Kidney (tissue), 14 donors: ENCODE data around the gene UBE2L3. TPM values are rescaled to one million over a fixed set of nuclear protein-coding genes. Genes with fewer than 3 reads are reported as not detected.
A peak's percentile ranks its signal among the peaks of the same experiment; 100 is the strongest.
"Not testable (repeated sequence)": the region's sequence is repeated elsewhere in the genome, so short reads cannot be mapped to it uniquely, and the experiment has no call there.

Experiments used
- DNase-seq, 5 donors: peaks; one replicate each; pipeline ENCODE4 v3.0.0-alpha.2; 2013 to 2020
- FAIRE-seq: peaks from 2 replicates; lab custom pipeline; 2012; peaks lifted over from hg19 to GRCh38; lab: Jason Lieb, UNC
- H3K27ac ChIP-seq, 2 donors: one replicate each; pipeline ENCODE4 v1.7.0; 2013; ENCODE audit warnings: low read depth in 2 of 2, low read length in 2 of 2, inconsistent platforms in 1 of 2
- H3K27me3 ChIP-seq: one replicate; pipeline ENCODE4 v1.7.1; 2013; ENCODE audit warnings: low read length, inconsistent platforms; ENCODE audit not compliant: control insufficient read depth, insufficient read depth
- H3K36me3 ChIP-seq, 3 donors: one replicate each; pipeline versions ENCODE4 v1.7.0 to v1.7.1; 2013; ENCODE audit warnings: low read length in 3 of 3, control low read depth in 1 of 3, inconsistent platforms in 1 of 3; ENCODE audit not compliant: insufficient read depth in 3 of 3, control insufficient read depth in 2 of 3
- H3K4me1 ChIP-seq, 3 donors: one replicate each; pipeline versions ENCODE4 v1.7.0 to v1.7.1; 2013; ENCODE audit warnings: low read length in 3 of 3, inconsistent platforms in 1 of 3, low read depth in 1 of 3; ENCODE audit not compliant: control insufficient read depth in 2 of 3, insufficient read depth in 2 of 3
- H3K4me3 ChIP-seq, 3 donors: one replicate each; pipeline versions ENCODE4 v1.7.0 to v1.8.1; 2013; ENCODE audit warnings: low read length in 3 of 3, control low read depth in 1 of 3, inconsistent platforms in 1 of 3
- H3K9ac ChIP-seq, 3 donors: one replicate each; pipeline versions ENCODE4 v1.7.0 to v1.7.1; 2013; ENCODE audit warnings: low read length in 3 of 3, control low read depth in 1 of 3, inconsistent platforms in 1 of 3
- H3K9me3 ChIP-seq, 3 donors: one replicate each; pipeline versions ENCODE4 v1.7.0 to v1.7.1; 2013; ENCODE audit warnings: low read length in 3 of 3, control low read depth in 1 of 3, inconsistent platforms in 1 of 3; ENCODE audit not compliant: control insufficient read depth in 2 of 3, insufficient read depth in 1 of 3
- intact Hi-C: fragments of 100-400 bp; cut with DNase I; formaldehyde crosslinking; loops from one replicate; pipeline ENCODE4 v1.11.1; 2022
- polyA plus RNA-seq: library from polyadenylated mRNA; stranded (reverse); fragments of 350-450 nt; fragmentation: Illumina TruSeq; extraction: RNeasy Lipid Tissue Mini Kit (QIAGEN cat#74804); gene quantifications from one replicate; pipeline ENCODE4 v1.2.3, GENCODE V29; 2014; ENCODE audit warnings: low read depth, low replicate concordance; ENCODE audit not compliant: insufficient read depth
- total RNA-seq: library from RNA; stranded (reverse); fragmentation: NEBNext Ultra II Directional; extraction: Animal tissue kit (Norgen Biotek cat#: 25700); gene quantifications from one replicate; pipeline ENCODE4 v1.2.1, GENCODE V29; 2021
- TF ChIP-seq, protein P1 (sequence below): IDR thresholded peaks from 3 replicates; pipeline ENCODE4 v1.5.1; 2012; ENCODE audit warnings: mild to moderate bottlenecking, moderate library complexity, borderline replicate concordance; ENCODE audit not compliant: insufficient read depth; ENCODE audit errors: extremely low read depth
- donor health status: control.
- donor health status: control.
- donor health status: control.
- donor health status: control.
- donor health status: control.
- donor health status: DM: yes; HTN: yes; CAD: no.
- donor health status: Normal renal cell carcinoma (clear cell type).

Gene UBE2L3
- total and polyA plus RNA-seq, 2 donors from 2014 or later, result 45.8 to 70.0 TPM

DNA sequence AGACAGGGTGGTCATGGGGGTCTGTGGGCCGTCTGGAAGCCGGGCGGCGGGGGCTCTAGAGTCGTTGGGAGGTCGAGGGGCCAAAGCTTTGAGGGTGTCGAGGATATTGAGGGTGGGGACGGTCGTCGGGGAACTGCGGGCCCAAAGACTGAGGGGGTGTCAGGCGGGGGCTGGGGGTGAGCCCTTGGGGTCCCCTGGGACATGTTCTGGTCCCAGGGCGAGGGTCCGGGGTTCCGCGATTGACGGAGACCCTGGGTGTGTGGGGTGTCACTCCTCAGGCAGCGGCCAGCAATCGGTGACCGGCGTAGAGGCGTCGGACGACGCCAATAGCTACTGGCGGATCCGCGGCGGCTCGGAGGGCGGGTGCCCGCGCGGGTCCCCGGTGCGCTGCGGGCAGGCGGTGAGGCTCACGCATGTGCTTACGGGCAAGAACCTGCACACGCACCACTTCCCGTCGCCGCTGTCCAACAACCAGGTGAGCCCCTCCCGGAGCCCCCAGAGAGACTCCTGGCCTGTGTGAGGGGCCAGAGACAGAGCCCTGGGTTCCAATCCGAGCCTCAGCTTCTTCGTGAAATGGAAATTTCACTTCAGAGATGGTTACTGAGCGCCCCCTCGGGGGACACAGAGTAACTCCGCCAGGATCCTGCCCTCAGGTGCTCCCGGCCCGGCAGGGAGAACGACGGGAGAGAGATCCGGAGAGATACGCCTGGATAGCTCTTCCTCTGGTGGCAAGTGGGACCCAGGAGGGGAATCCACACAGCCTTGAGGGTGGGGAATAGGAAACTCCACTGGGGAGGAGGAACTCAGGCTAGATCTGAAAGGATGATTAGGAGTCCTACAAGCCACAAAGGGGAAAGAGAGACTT is 75.3 kb downstream of the UBE2L3 start:
- Histone ChIP-seq H3K36me3 (no peaks in the 10 kb centered on the region), H3K4me1 (peaks cover 0 to 12% (median 0%) of the 10 kb centered on the region in 3 donors), H3K27me3 (no peaks in the 10 kb centered on the region), H3K9me3 (no peaks in the 10 kb centered on the region), H3K9ac (peak overlapping the region in 1 of 3 donors; percentile 51), H3K4me3 (peak overlapping the region; percentile 46 to 71 (median 61)), H3K27ac (no peak overlapping the region)
- FAIRE-seq (no peak), DNase-seq (peak; percentile 56 to 83 (median 68))
- intact Hi-C loops, result no loop called here
- TF ChIP-seq, protein P1, sequence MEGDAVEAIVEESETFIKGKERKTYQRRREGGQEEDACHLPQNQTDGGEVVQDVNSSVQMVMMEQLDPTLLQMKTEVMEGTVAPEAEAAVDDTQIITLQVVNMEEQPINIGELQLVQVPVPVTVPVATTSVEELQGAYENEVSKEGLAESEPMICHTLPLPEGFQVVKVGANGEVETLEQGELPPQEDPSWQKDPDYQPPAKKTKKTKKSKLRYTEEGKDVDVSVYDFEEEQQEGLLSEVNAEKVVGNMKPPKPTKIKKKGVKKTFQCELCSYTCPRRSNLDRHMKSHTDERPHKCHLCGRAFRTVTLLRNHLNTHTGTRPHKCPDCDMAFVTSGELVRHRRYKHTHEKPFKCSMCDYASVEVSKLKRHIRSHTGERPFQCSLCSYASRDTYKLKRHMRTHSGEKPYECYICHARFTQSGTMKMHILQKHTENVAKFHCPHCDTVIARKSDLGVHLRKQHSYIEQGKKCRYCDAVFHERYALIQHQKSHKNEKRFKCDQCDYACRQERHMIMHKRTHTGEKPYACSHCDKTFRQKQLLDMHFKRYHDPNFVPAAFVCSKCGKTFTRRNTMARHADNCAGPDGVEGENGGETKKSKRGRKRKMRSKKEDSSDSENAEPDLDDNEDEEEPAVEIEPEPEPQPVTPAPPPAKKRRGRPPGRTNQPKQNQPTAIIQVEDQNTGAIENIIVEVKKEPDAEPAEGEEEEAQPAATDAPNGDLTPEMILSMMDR, result peak; percentile 56

DNA sequence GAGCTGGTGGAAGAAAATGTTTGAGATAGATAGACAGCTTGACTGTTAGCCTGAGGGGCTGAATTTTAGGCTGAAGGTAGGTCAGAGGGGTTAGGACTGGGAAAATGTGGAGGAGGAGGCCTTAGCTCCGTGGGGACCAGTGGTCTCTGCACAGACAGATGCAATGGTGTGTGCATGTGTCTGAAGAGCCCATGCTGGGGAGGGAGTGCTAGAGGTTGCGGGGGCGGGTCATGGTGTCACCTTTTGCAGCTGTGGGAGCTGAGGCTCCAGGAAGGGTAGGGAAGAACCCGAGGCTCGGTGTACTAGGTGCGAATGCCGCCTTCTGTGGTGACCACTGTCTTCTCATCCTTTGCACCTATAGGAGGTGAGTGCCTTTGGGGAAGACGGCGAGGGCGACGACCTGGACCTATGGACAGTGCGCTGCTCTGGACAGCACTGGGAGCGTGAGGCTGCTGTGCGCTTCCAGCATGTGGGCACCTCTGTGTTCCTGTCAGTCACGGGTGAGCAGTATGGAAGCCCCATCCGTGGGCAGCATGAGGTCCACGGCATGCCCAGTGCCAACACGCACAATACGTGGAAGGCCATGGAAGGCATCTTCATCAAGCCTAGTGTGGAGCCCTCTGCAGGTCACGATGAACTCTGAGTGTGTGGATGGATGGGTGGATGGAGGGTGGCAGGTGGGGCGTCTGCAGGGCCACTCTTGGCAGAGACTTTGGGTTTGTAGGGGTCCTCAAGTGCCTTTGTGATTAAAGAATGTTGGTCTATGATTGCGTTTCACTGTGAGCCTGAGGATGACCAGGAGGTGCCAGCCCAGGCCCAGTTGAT is 76.2 kb downstream of the UBE2L3 start:
- no peak for FAIRE-seq
- H3K4me1 ChIP-seq, result peaks cover 0 to 12% (median 0%) of the 10 kb centered on the region in 3 donors
- H3K36me3 ChIP-seq, result peaks cover 0 to 1% (median 0%) of the 10 kb centered on the region in 3 donors
- peak overlapping the region in 1 of 3 donors; percentile 71 for H3K4me3 ChIP-seq
- no peak overlapping the region for H3K27ac ChIP-seq
- no peak overlapping the region for H3K9ac ChIP-seq
- no peaks in the 10 kb centered on the region for H3K27me3 ChIP-seq
- DNase-seq, result no peak
- TF ChIP-seq, protein P1, result no peak
- H3K9me3 ChIP-seq, result no peaks in the 10 kb centered on the region
- intact Hi-C loops, result no loop called here

DNA sequence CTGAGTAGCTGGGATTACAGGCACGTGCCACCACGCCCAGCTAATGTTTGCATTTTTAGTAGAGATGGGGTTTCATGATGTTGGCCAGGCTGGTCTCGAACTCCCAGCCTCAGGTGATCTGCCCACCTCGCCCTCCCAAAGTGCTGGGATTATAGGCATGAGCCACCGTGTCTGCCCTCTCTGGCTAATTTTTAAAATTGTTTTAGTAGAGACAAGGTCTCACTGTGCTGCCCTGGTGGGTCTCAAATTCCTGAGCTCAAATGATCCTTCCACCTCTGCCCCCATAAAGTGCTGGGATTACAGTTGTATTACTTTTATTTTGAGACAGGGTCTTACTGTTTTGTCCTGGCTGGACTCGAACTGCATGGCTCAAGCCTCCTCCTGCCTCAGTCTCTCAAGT is 78.0 kb downstream of the UBE2L3 start:
- H3K27me3 ChIP-seq, DNase-seq, H3K36me3 ChIP-seq, H3K4me3 ChIP-seq, H3K9ac ChIP-seq, intact Hi-C loops, FAIRE-seq, H3K9me3 ChIP-seq, H3K27ac ChIP-seq: not testable (repeated sequence)
- peaks cover 0 to 12% (median 0%) of the 10 kb centered on the region in 3 donors for H3K4me1 ChIP-seq
